GM21717 (cell line): ENCODE measurements around the gene PLXNA2.

Experiments used
- ATAC-seq: cut with Tn5 transposase; IDR thresholded peaks from one replicate; pipeline ENCODE4 v1.9.1; 2021; ENCODE audit warnings: mild to moderate bottlenecking, moderate library complexity; ENCODE audit not compliant: unreplicated experiment

The PLXNA2 gene

DNA sequence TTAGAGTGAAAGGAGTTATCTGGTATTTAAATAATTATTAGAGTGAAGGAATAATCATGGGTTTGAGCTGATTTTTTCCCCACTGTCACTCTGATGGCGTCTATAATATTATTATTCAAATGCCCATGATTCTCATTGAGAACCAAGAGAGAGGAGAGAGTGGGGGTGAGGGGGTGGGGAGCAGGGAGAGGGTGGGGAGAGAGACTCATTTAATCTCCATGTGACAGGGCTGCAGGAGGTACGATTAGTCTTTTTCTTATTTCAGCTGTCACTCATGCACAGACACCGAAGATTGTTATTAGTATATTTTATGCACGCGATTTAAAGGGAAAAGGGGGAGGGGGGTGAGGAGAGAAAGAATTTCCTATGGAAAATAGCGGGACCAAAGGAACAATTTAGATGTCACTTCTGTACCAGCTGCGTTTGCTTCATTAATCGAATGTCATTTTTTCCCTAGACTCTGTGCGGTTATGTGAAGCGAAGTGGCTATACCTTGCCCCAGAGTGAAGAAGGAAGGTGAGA is 19.9 kb downstream of the PLXNA2 start:
- no peak for ATAC-seq

DNA sequence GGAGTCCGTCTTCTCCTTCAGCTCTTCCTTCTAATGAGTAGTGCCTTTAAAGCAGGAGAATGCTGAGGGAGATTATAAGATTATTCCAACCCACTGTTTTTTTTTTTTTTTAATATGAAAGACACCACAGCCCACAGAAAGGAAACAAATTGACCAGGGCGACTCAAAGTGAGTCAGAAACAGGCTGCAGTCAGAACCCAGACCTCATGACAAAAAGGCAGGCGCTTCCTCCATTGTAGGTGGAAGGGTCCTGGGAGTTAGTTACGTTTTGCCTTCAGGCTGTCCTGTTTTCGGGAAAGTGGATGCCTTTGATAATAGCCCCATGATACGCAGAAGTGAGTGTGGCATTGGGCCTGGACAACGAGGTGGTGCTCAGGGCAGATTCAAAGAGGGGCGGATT is 21.0 kb downstream of the PLXNA2 start:
- no peak for ATAC-seq

DNA sequence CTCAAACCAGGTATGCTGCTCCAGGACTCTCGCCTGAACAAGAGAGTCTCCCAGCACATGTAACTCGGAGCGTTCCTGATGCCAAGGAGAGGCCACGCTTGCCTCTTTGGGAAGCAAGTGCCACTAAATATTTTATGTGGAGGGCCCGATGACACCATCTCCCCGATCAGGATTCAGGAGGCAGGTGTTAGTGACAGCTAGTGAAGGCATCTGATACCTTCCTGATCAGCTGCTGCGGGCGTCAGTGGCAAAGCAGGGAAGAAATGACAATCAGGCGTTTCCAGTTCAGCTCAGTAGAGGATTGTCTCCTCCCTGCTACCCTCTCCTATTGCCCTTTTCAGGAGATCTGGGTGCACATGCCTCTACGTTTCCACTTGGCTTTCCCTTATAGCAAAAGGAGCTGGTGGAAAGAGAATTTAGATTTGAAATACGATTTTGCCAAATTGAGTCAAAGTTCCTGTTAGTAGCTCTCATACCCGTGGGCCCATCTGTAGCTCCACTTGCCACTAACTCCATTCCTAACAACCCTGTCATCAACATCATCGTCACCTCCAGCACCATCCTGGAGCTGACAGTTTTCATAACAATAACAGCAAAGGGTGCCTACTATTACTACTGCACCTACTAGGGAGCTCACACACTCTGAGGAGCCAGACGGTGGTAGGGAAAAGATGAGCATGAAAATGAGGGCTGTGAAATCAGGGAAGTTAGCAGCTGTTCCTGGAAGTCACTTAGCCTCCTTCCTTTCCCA is 21.6 kb downstream of the PLXNA2 start:
- no peak for ATAC-seq

DNA sequence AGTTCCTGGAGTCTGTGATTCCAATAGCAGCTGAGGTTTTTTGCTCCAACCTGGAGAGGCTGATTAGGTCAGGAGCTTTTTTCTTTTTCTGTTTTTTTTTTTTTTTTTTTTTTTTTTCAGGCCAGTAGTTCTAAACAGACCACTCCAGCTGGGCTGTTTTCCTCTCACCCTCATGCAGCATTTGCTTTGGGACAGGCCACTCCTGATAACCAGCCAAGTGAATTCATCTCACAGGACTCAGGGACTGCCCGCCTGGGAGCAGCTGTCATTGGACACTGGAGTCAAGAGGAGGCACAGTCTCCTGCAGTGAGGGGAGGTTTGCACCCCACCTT is 22.9 kb downstream of the PLXNA2 start:
- ATAC-seq = no peak

DNA sequence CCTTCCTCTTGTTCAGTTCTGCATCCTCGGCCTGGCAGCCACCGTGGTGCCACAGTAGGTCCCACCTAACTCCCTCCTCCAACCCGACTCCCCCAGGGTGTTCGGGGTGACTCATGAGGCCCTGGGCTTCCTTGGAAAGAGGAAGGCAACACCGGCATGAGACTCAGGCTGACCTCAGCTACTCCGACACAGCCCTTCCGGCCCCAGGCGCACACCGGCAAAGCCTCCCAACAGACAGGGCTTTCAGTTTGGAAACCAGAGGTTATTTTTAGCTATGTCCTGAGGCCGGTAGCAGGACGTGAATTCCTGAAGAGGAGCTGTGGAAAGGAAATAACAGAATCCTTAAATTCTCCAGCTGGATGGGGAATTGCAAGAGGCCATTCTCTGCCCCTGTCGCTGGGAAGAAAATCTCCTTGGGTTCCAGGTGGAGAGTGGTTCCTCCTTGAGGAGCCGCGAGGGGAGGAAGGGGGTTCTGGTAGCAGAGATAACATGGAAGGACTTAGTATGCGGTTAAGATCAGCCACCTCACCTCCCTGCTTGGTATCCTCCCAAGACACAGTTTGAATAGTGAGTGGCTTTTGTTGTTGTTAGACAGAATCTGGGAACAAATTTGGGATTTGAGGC is 24.4 kb downstream of the PLXNA2 start:
- no peak for ATAC-seq

DNA sequence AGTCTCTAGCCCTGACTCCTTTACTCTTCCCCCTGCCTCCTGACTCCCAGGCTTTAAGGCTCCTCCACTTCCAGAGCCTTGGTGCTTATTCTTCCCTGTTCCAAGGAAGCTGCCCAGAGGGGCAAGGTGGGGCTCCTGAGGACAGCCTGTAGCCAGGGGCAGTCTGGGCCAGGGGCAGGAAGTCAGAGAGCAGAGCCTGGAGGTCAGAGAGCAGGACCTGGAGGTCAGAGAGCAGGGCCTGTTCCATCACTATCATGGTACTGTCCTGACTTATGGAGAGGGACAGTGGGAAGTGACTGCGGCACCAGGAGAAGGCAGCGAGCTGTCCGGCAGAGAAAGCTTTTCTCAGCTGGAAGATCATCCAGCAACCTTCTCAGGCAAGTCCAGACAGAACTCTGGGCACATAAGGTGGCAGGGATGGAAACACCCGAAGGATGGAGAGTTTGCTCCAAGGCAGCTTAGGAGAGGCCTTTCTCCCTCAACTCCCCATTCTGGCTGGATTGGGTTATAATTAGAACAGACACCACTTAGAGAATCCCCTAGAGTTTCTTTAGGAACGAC is 25.0 kb downstream of the PLXNA2 start:
- ATAC-seq = no peak

DNA sequence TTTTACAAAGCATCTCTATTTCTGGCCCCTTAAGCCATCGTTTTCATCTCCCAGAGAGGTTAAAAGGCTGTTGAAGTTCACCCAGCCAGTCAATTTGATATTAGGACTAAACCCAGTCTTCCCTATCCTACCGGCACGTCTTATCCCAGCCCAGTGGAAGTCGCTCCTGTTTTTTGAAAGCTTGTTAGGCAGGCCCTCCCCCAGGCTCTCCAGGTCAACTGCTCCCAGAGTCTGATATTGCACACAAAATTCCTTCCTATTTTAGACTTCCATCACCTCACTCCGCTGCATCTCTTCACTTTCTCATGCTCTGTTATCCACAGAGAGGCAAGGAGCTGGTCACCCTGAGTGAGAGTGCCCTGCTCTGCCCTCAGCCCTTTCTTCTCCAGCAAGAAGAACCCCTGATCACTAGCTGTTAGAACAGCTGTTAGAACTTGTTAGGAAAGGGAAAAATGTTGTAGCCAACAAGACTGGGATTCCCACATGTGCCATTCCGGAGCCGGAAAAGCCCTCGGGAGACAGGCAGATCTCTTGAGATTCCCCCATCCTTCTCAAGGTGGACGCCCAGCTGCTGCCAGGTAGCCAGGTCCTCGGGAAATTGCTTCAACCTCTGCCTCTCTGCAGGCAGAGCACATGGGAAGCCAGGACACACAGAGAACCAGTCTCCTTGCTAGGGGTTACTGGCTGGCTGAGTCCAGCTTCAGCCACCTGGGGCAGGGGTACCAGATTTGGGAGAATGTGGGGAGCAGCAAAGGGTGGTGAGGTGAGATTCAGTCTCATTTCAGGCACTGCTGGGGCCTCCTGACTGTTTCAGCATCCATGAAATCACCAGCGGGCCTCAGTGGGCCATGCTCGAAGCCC is 25.7 kb downstream of the PLXNA2 start:
- ATAC-seq = no peak

DNA sequence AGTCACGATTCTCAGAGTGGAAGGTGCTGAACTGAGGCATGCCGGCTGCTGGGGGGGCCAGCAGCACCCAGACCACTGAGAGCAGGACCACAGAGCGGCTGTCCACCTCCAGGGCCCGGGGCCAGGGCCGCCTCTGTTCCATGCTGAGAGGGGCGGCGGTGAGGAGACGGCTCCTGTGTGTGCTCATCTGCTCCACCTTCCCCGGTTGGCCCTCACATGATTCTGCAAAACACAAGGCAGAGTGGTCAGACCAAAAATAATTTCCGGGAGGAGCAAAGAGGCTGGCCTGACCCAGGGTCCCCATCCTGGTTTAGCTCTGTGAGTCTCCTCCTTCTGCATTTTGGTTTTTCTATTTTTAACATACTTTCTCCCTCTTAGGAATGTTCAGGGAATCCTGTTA is 26.4 kb downstream of the PLXNA2 start:
- ATAC-seq = no peak

DNA sequence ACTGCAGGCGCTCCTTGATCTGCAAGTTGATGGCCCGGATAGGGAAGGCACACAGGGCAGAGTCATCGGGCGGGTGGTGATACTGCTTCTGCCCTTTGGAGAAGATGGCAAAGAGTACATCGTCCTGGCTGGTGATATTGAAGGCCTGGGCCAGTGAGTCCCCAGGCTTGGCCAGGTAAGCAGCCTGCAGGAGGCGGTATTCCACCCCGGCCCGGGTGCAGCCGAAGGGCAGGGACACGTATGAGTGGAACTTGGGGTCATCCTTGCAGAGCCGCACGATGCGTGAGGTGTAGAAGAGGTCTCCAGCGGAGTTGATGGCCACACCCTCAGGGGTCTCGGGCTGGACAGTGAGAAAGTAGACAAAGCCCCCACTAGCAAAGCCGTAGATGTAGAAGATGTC is 27.4 kb downstream of the PLXNA2 start:
- no peak for ATAC-seq

DNA sequence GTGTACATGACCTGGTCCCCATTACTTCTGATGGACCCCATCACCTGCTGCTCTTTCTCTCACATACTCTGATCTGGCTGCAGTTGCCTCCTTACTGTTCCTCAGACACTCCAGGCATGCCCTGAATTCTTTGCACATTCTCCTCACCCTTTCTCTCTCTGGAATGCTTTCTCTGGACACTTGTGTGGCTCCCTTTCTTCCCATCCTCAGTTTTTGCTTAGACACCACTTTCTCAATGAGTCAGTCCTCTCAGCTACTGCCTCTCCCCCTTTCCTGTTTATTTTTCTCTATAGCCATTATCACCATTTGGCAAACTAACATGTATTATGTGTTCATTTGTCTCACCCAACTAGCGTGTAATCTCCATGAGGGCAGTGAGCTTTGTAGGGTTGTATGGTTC is 28.1 kb downstream of the PLXNA2 start:
- ATAC-seq = no peak

DNA sequence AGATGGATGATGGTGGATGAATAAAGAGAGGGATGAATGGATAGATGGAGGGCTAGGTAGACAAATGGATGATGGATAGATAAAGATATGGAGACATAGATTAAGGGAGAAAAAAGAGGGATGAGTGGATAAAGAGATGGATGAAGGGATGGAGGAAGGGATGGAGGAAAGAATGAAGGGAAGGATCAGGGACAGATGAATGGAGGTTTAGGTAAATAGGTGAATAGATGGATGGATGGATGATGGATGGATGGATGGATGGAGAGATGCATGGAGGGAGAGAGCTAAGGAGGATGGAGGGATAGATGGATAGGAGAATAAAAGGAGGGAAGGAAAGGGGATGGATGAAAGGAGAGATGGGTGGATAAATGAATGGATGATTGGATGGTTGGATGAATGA is 28.8 kb downstream of the PLXNA2 start:
- ATAC-seq = no peak

DNA sequence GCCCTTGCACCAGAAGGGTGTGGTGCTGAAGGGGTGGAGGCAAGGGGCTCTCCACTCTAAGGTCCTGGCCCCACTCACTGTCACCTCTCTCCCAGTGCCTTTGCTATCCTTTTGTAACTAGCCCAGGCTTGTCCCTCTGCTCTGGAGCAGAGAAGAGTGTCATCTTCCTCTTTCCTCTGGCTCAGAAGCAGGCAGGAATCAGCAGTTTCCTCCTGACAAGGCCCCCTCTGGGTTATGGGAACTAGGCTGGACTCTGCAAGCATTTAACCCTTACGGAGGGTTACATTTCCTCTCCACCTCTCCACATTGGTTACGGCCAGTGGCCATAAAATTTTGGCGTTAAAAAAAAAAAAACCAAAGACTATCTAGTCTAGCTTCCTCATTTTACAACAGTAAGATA is 30.4 kb downstream of the PLXNA2 start:
- ATAC-seq = no peak

DNA sequence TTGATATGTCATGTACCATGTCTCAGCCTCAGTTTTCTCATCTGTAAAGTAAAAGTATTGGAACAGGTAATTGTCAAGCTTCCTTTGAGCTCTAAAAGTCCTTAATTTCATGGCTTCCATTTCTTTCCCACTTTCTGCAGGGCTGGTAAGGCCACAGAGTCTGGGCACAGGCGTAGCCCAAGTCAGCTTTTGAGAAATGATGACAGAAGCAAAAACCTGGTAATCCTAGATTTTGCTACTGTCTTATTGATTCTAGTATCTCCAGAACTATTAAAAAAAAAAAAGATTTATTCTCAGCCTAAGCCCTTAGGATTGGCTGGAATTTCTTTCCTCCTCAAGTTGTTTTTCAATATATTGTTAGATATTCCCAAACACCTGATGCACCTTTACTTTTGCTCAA is 31.3 kb downstream of the PLXNA2 start:
- no peak for ATAC-seq

DNA sequence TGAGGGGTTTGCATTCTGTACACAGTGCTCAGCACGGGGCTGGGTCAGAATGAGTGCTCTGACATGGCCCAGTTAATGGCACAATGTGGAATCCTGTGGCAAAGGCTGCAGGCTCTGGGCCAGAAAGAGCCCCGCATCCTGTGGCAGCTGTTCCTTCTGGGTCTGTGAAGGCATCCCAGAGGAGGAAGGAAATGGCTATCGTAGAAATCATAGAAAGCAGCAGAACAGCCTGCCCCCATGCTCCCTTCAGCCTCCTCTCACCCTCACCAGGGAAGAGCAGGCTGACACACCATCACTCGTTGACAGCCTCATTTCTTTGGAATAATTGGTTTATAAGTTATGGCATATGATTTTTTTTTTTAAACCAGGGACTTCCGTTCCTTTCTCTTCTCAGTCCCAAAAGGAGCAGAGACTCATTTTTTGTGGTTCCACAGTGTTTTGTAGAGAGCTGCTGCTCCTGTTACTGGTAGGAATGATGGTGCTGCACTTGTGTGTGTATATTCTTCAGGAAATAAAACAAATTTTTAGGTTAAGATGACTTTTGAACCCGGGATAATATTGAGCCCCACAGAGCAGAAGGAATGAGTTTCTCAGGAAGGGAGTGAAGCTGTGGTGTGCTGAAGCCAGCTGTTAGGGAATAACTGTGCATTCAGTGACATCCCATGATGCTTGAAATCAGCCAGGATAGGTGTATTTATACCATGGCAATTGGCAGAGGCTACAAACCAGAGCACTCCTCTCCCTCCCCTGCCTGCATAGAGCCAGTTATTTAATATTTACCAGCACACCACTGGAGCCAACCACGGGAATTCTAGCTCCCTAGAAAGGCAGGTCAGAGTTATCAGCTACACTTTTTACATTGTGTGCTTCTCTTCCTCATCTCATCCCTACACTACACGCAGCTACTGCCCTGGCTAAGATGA is 32.0 kb downstream of the PLXNA2 start:
- no peak for ATAC-seq

DNA sequence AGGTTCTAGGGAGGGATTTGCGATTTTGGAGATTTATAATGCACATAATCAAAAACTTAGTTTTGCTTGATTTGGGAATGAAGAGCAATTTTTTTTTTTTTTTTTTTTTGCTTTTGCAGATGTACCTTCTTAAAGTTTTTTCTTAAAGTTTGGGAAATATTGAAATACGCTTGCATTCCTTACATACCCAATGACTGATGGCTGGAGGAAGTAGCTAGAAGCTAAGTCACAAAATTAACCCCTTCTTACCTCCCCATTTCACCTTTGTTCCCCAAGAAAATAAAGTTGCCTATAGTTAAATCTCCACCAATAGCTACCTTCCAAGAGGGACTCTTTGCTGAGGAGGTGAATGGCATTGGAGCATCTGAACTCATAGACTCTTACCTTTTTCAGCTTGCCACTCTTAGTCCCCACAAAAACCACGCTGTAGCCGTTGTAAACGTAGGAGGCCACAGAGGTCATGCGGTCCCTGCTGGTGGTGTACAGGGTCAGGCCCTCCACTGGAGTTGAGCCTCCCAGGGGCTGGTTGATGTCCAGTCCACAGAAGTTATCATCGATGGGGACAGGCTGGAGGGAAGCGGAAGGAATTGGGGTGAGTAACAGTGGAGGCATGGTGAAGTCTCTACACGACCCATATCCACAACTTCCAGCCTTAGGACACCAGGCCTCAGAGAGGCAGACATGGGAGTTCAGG is 34.1 kb downstream of the PLXNA2 start:
- no peak for ATAC-seq

DNA sequence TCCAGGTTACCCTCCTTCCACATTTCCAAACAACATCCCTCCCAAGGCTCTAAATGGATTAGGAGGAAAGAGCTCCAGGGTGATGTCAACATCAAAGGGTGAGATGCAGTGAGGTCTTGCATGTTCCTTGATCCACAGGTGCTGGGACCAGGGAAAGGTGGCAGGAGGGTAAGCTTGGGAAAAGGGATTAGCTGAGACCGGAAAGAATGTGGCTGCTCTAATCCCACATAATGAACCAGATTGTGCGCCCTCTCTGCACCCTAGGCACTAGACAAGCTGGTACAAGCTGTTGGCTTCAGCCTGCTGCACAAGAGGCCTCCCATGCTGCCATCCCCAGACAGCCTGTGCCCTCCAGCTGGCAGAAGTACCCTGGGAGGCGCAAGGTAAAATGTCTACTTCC is 34.9 kb downstream of the PLXNA2 start:
- ATAC-seq = no peak

DNA sequence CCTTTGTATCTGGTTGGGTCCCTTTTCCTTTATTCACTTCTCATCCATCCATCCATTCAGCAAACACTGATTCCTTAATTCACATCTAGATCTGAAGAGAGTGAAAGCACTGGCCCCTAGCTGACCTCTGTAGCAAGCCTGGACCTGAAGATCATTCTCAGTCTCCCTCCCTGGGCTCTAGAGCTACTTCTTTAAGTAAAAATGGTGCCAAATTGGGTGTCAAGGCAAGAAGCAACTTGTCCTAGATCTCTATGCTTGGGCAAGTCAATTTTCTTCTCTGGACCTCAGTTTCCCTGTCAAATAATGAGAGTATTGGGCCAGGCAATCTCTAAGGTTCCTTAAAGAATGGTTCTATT is 36.1 kb downstream of the PLXNA2 start:
- ATAC-seq = no peak

DNA sequence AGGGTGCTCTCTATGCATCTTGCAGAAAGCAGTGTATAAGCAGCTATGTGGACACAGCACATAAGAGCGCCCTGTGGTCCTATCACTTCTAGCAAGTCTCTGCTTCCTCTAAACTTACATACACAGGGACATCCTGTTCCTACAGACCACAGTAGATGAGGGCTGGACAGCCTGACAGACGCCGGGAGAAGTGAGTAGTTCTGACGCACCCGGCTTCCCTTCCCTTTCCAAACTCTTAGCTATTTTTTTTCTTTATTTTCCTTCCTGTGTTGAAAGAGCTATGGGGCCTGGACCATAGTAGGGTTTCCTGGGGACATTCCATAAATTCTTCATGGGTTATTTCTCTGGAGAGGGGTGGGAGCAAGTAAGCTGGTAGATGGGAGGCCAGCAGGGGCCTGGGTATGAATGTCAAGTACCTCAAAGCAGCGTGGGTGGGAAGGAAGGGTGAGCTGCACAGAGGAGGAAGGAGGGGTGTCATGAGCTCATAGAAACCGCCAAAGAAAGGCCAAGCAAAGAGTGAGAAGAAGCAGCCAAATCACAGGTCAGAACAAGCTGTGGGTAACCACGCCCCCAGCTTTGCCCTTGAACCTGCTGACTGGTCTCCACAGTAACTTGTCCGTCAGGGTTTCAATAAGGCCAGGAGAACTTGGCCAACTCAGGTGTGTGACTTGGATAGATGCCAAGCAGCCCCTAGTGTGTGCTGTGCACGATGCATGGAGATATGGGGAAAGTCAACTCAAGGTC is 36.6 kb downstream of the PLXNA2 start:
- no peak for ATAC-seq

DNA sequence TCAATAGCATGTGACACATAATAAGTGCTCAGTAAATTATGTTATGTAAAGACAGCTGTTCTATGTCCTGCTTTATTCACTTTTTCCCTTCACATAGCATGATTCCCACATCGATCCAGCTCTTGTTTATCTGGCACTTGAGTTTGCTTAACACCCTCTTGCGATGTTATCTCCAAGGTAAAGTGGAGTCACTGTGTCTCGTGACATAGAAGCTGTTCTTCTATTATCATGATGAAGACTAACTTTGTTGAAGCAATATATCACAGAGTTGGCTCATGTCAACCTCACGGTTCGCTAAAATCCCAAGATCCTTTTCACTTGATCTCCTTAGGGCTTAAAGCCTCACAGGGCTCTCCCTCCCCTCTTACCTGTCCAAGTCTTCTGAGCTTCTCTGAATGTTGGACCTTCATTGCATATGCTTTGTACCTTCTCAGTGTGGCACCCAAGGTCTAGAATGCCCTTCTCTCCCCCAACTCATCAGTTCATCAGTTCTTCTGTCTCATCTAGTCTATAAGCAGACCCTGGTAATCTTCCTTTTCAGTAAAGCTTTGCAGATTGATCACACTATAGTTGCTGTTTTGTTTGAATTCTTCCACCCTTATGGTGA is 38.0 kb downstream of the PLXNA2 start:
- ATAC-seq = no peak
